Left ventricle myocardium inferior (tissue), 1 donor: ENCODE data around the gene PITPNC1. TPM values are rescaled to one million over a fixed set of nuclear protein-coding genes. Genes with fewer than 3 reads are reported as not detected.
A peak's percentile ranks its signal among the peaks of the same experiment; 100 is the strongest.

Source experiments
- DNase-seq: peaks from one replicate; pipeline ENCODE4 v3.0.0-alpha.2; 2020
- H3K27ac ChIP-seq: fragments of 200-600 bp; replicated peaks from 2 replicates; pipeline ENCODE4 v1.8.0; 2021
- H3K27me3 ChIP-seq: fragments of 200-600 bp; 2 replicates; pipeline ENCODE4 v1.8.0; 2021; ENCODE audit warnings: low read depth
- H3K36me3 ChIP-seq: fragments of 200-600 bp; 2 replicates; pipeline ENCODE4 v1.8.0; 2021
- H3K4me1 ChIP-seq: fragments of 200-600 bp; 2 replicates; pipeline ENCODE4 v1.8.0; 2021
- H3K4me3 ChIP-seq: fragments of 200-600 bp; 2 replicates; pipeline ENCODE4 v1.8.0; 2021; ENCODE audit warnings: mild to moderate bottlenecking, moderate library complexity
- H3K9me3 ChIP-seq: fragments of 200-600 bp; replicated peaks from 2 replicates; pipeline ENCODE4 v1.8.0; 2021
- intact Hi-C: fragments of 100-400 bp; cut with micrococcal nuclease; formaldehyde crosslinking; loops from one replicate; pipeline ENCODE4 v1.11.0; 2022
- total RNA-seq: library from RNA; stranded (reverse); fragmentation: NEBNext Ultra II Directional; extraction: Animal tissue kit (Norgen Biotek cat#: 25700); gene quantifications from one replicate; pipeline ENCODE4 v1.2.1, GENCODE V29; 2021
- TF ChIP-seq, protein P1 (sequence below): fragments of 200-600 bp; IDR thresholded peaks from 2 replicates; pipeline ENCODE4 v1.8.0; 2021; ENCODE audit warnings: antibody characterized with exemption, mild to moderate bottlenecking, borderline replicate concordance
- donor health status: DM: no; HTN: yes; CAD: no; lungs with severe emphysema.

Gene PITPNC1
- total RNA-seq, 1 donor from 2014 or later: 8.1 TPM

DNA sequence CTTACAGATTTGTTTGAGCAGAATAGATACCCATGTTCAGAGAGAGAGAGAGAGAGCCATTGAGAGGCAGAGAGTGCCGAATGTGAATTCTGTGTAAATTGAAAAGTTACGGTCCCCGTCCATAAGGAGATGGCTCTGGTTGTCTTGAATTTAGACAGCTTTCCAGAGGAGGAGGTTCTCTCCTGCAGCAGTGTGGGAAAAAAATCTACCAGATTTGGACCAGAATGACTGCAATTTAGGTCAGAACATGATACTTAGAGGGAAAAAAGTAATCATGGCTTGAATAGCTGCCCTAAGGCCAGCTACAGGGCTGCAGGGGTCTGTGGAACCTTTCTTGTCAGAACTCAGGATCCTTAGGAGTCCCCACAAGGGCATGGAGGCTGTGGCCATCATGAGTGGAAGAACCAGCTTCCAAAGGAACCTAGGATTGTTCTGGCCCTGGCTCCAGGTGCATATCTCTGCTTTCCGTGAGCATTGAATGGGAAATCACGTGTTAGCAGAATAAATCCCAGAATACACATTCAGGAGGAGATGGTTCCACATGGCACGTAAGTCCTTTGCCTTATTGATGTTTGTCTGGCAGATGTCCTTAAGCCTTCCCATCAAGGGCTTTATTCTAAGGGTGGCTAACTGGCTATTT lies 13.0 kb downstream of the PITPNC1 start:
- no peaks in the 10 kb centered on the region for H3K27me3 ChIP-seq
- peaks cover 55% of the 10 kb centered on the region for H3K4me1 ChIP-seq
- H3K36me3 ChIP-seq: no peaks in the 10 kb centered on the region
- no peak for DNase-seq
- H3K9me3 ChIP-seq: no peaks in the 10 kb centered on the region
- peak overlapping the region; percentile 61 for H3K27ac ChIP-seq
- TF ChIP-seq, protein P1, sequence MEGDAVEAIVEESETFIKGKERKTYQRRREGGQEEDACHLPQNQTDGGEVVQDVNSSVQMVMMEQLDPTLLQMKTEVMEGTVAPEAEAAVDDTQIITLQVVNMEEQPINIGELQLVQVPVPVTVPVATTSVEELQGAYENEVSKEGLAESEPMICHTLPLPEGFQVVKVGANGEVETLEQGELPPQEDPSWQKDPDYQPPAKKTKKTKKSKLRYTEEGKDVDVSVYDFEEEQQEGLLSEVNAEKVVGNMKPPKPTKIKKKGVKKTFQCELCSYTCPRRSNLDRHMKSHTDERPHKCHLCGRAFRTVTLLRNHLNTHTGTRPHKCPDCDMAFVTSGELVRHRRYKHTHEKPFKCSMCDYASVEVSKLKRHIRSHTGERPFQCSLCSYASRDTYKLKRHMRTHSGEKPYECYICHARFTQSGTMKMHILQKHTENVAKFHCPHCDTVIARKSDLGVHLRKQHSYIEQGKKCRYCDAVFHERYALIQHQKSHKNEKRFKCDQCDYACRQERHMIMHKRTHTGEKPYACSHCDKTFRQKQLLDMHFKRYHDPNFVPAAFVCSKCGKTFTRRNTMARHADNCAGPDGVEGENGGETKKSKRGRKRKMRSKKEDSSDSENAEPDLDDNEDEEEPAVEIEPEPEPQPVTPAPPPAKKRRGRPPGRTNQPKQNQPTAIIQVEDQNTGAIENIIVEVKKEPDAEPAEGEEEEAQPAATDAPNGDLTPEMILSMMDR: no peak
- no peak overlapping the region for H3K4me3 ChIP-seq
- intact Hi-C loops: no loop called here

DNA sequence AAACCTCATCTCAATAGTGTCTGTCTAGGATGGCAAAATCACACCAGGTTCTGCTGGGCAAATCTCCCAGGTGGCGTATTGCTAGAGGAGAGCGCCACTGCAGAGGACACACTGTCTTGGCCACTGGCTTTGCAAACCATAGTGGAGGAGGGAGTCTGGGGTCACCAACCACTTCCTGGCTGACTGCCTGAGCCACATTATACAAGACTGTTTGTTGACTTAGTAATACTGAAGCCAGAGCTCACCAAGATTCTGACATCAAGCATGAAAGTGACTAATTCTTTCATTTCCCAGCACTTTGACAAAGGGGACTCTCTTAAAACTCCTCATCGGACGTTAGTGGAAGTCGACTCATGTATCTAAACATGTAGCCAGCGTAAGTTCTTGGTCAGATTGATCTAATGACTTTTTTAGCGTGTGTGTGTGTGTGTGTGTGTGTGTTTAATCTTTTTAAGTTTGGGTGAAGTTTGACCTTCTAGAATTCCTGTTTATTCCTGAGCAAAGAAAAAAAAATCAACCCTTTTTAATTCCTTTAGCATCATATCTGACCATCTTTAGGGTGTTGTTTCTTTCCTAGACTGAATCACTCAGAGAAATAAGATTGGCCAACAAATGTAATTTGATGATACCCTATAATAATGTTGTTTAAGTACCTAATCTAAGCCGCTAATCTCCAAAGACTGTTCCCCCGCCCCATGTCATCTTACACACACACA lies 13.7 kb downstream of the PITPNC1 start:
- H3K9me3 ChIP-seq: no peaks in the 10 kb centered on the region
- peak overlapping the region; percentile 61 for H3K27ac ChIP-seq
- DNase-seq: no peak
- H3K4me3 ChIP-seq: no peak overlapping the region
- no peaks in the 10 kb centered on the region for H3K27me3 ChIP-seq
- TF ChIP-seq, protein P1: no peak
- H3K4me1 ChIP-seq: peaks cover 53% of the 10 kb centered on the region
- intact Hi-C loops: no loop called here
- no peaks in the 10 kb centered on the region for H3K36me3 ChIP-seq

DNA sequence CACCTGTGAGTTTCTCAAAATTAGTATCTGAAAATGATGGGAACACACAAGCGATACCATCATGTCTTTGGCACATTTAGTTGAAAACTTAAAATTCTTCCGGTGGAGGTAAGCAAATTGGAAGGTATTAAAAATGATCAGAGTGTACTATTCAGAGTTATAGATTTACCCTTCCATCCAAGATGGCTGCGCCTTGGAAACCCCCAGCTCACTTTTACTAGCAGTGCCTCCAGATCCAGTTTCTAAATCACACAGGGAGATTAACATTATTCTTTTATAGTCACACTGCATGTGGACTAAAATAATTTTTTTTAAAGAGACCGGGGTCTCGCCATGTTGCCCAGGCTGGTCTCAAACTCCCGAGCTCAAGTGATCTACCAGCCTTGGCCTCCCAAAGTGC lies 15.0 kb downstream of the PITPNC1 start:
- no peaks in the 10 kb centered on the region for H3K36me3 ChIP-seq
- no peak for DNase-seq
- intact Hi-C loops: no loop called here
- H3K27ac ChIP-seq: no peak overlapping the region
- no peaks in the 10 kb centered on the region for H3K27me3 ChIP-seq
- no peaks in the 10 kb centered on the region for H3K9me3 ChIP-seq
- peaks cover 40% of the 10 kb centered on the region for H3K4me1 ChIP-seq
- TF ChIP-seq, protein P1: no peak
- no peak overlapping the region for H3K4me3 ChIP-seq

DNA sequence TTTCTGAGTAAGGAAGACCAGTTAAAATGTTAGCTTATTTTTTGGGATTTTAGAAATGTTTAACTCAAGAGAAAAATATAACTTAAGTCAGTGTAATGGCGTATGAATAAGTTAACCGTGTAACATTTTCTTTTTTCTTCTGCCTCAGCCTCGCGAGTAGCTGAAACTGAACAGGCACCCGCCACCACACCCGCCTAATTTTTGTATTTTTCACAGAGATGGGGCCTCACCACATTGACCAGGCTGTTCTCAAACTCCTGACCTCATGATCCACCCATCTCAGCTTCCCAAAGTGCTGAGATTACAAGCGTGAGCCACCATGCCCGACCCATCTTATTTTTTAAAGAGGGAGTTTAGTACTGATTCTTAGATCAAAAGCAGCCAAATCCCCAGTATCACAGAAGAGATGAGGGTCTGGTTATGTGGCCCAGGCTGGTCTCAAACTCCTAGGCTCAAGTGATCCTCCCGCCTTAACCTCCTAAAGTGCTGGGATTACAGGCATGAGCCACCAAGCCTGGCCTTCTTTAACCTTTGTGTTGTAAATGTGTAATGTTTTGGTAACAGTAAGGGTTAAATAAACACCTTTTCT lies 16.8 kb downstream of the PITPNC1 start:
- H3K4me1 ChIP-seq: peaks cover 28% of the 10 kb centered on the region
- H3K27ac ChIP-seq: no peak overlapping the region
- intact Hi-C loops: no loop called here
- TF ChIP-seq, protein P1: no peak
- no peaks in the 10 kb centered on the region for H3K27me3 ChIP-seq
- DNase-seq: no peak
- H3K9me3 ChIP-seq: no peaks in the 10 kb centered on the region
- H3K4me3 ChIP-seq: no peak overlapping the region
- peaks cover 5% of the 10 kb centered on the region for H3K36me3 ChIP-seq

DNA sequence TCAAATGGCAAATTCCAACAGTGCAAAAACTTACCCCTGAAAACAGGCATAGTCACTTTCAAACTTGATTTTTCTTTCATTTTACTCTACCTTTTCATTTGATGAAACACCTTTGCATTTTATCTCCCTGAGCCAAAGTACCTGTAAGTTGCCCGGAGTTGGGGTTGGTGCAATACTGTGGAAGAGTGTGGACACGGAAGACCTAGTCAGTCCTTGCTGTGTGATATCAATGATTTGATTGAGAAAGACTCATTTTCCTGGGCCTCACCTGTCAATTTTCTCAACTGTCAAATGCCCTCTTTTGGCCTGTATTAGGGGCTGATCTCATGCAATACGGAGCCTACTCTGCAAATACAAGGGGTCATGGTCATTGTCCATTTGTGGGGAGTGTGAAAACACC lies 22.6 kb downstream of the PITPNC1 start:
- Histone ChIP-seq H3K36me3 (peaks cover 5% of the 10 kb centered on the region), H3K27ac (peak overlapping the region; percentile 48), H3K27me3 (no peaks in the 10 kb centered on the region), H3K4me3 (no peak overlapping the region), H3K9me3 (no peaks in the 10 kb centered on the region), H3K4me1 (peaks cover 22% of the 10 kb centered on the region)
- DNase-seq: no peak
- intact Hi-C loops: no loop called here
- TF ChIP-seq, protein P1: no peak
